ENCODE results near the gene MS4A13. TPM values are rescaled to one million over a fixed set of nuclear protein-coding genes. Genes with fewer than 3 reads are reported as not detected.

The MS4A13 gene
- total RNA-seq, 2 experiments from 2014 or later = not detected

GRCh38 chr11:60566776-60567175 is 51.6 kb downstream of the MS4A13 start:
- Histone ChIP-seq H3K4me1 (ENCODE audit: insufficient read depth, low read length) (no peaks in the 10 kb centered on the region), H3K36me3 (ENCODE audit: insufficient read depth, low read length) (no peaks in the 10 kb centered on the region), H3K27ac (ENCODE audit: low read depth in 1 of 2, low read length in 2 of 2) (no peak overlapping the region), H3K27me3 (ENCODE audit: control insufficient read depth in 1 of 2, insufficient read depth in 2 of 2, low read length in 2 of 2) (no peaks in the 10 kb centered on the region), H3K9me3 (ENCODE audit: control insufficient read depth in 1 of 2, insufficient read depth in 1 of 2, low read length in 2 of 2) (peaks cover 0 to 1% of the 10 kb centered on the region in 2 experiments), H3K4me3 (ENCODE audit: low read length) (no peak overlapping the region)
- TF ChIP-seq CTCF (IDR thresholded peaks at IDR 0.05) = no peak
- no peak overlapping the region for H3K27ac Mint-ChIP-seq
- H3K4me1 Mint-ChIP-seq (ENCODE audit: low read depth) = no peaks in the 10 kb centered on the region
- intact Hi-C loops (cut with DNase I, micrococcal nuclease) = no loop called here
- ChIA-PET POLR2A (no interaction called here), CTCF (no interaction called here)
- peaks cover 2% of the 10 kb centered on the region for H3K9me3 Mint-ChIP-seq
- DNase-seq (no peak), ATAC-seq (ENCODE audit: poor library complexity) (no peak)
- no peak overlapping the region for H3K4me3 Mint-ChIP-seq
- peaks cover 11% of the 10 kb centered on the region for H3K27me3 Mint-ChIP-seq
- H3K36me3 Mint-ChIP-seq (ENCODE audit: low read depth) = no peaks in the 10 kb centered on the region

GRCh38 chr11:60570970-60571369 is 55.8 kb downstream of the MS4A13 start:
- POLR2A ChIA-PET = no interaction called here
- Mint-ChIP-seq H3K27me3 (peaks cover 12% of the 10 kb centered on the region), H3K9me3 (no peaks in the 10 kb centered on the region), H3K4me1 (ENCODE audit: low read depth) (no peaks in the 10 kb centered on the region), H3K27ac (no peak overlapping the region), H3K4me3 (no peak overlapping the region), H3K36me3 (ENCODE audit: low read depth) (no peaks in the 10 kb centered on the region)
- Histone ChIP-seq H3K4me3 (ENCODE audit: low read length) (no peak overlapping the region), H3K9me3 (ENCODE audit: control insufficient read depth in 1 of 2, insufficient read depth in 1 of 2, low read length in 2 of 2) (no peaks in the 10 kb centered on the region), H3K27me3 (ENCODE audit: control insufficient read depth in 1 of 2, insufficient read depth in 2 of 2, low read length in 2 of 2) (peaks cover 0 to 8% of the 10 kb centered on the region in 2 experiments), H3K4me1 (ENCODE audit: insufficient read depth, low read length) (no peaks in the 10 kb centered on the region), H3K27ac (ENCODE audit: low read depth in 1 of 2, low read length in 2 of 2) (no peak overlapping the region), H3K36me3 (ENCODE audit: insufficient read depth, low read length) (no peaks in the 10 kb centered on the region)
- DNase-seq (no peak), ATAC-seq (ENCODE audit: poor library complexity) (no peak)
- CTCF ChIA-PET = no interaction called here
- no peak for TF ChIP-seq CTCF (IDR thresholded peaks at IDR 0.05)
- intact Hi-C loops (cut with DNase I, micrococcal nuclease) = no loop called here

- H3K4me1 Mint-ChIP-seq (ENCODE audit: low read depth) = no peaks in the 10 kb centered on the region
- H3K36me3 ChIP-seq (ENCODE audit: insufficient read depth, low read length) = no peaks in the 10 kb centered on the region
- H3K9me3 ChIP-seq (ENCODE audit: control insufficient read depth in 1 of 2, insufficient read depth in 1 of 2, low read length in 2 of 2) = peaks cover 9 to 14% of the 10 kb centered on the region in 2 experiments
- CTCF ChIA-PET = no interaction called here
- H3K4me3 Mint-ChIP-seq = no peak overlapping the region
- peaks cover 0 to 2% of the 10 kb centered on the region in 2 experiments for H3K27me3 ChIP-seq (ENCODE audit: control insufficient read depth in 1 of 2, insufficient read depth in 2 of 2, low read length in 2 of 2)
- no peak overlapping the region for H3K27ac ChIP-seq (ENCODE audit: low read depth in 1 of 2, low read length in 2 of 2)
- H3K9me3 Mint-ChIP-seq = peaks cover 7% of the 10 kb centered on the region
- ATAC-seq (ENCODE audit: poor library complexity) = no peak
- intact Hi-C loops (cut with DNase I, micrococcal nuclease) = no loop called here
- POLR2A ChIA-PET = no interaction called here
- H3K27me3 Mint-ChIP-seq = no peaks in the 10 kb centered on the region
- H3K36me3 Mint-ChIP-seq (ENCODE audit: low read depth) = no peaks in the 10 kb centered on the region
- no peak for TF ChIP-seq CTCF (IDR thresholded peaks at IDR 0.05)
- no peak for DNase-seq
- no peak overlapping the region for H3K4me3 ChIP-seq (ENCODE audit: low read length)
- no peaks in the 10 kb centered on the region for H3K4me1 ChIP-seq (ENCODE audit: insufficient read depth, low read length)
- H3K27ac Mint-ChIP-seq = no peak overlapping the region
Observed at GRCh38 chr11:60589611-60590010, 74.4 kb downstream of the MS4A13 start.

Other genes starting within 250 kb of the MS4A13 start
- gene MS4A4A, start 234.7 kb upstream of the MS4A13 start, total RNA-seq = not detected
- not detected for gene MS4A6E, start 188.1 kb upstream of the MS4A13 start, total RNA-seq
- under 1 TPM in 1 of 2 experiments, not detected in 1; 0.80 TPM for gene MS4A7, start 136.9 kb upstream of the MS4A13 start, total RNA-seq
- gene MS4A14, start 118.9 kb upstream of the MS4A13 start, total RNA-seq = not detected
- not detected for gene MS4A5, start 85.8 kb upstream of the MS4A13 start, total RNA-seq
- under 1 TPM; 0.75 to 0.82 TPM for gene MS4A1, start 59.5 kb upstream of the MS4A13 start, total RNA-seq
- not detected for gene MS4A12, start 22.6 kb upstream of the MS4A13 start, total RNA-seq
- gene MS4A8, start 184.2 kb downstream of the MS4A13 start, total RNA-seq = not detected
- gene MS4A18, start 209.3 kb downstream of the MS4A13 start, total RNA-seq = not detected
- not detected for gene MS4A15, start 241.5 kb downstream of the MS4A13 start, total RNA-seq

Data from CD4-positive, alpha-beta T cell (primary cell).